ENCODE results near the gene ZBTB6.

DNA sequence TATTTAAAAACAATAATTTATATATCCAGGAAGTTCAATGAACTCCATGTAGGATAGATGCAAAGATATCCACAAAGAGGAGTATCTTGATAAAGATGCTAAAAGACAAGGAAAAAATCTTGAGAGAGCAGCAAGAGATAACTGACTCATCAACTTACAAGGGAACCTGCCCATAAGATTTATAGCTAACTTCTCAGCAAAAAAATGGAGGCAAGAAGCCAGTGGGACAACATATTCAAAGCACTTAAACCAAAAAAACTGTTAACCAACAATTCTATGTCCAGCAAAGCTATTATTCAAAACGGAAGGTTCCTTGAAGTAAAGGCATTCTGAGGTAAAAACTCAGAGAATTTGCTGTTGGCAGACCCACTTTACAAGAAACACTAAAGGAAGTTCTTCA, 48.0 kb upstream of the ZBTB6 start:
- no peak for TF ChIP-seq L3MBTL2 (conservative IDR thresholded peaks at IDR 0.05)
- TF ChIP-seq ELF4 (IDR thresholded peaks at IDR 0.05) = no peak
- TF ChIP-seq, protein P1, sequence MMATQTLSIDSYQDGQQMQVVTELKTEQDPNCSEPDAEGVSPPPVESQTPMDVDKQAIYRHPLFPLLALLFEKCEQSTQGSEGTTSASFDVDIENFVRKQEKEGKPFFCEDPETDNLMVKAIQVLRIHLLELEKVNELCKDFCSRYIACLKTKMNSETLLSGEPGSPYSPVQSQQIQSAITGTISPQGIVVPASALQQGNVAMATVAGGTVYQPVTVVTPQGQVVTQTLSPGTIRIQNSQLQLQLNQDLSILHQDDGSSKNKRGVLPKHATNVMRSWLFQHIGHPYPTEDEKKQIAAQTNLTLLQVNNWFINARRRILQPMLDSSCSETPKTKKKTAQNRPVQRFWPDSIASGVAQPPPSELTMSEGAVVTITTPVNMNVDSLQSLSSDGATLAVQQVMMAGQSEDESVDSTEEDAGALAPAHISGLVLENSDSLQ (IDR thresholded peaks at IDR 0.05) = no peak
- no peak for TF ChIP-seq SUZ12 (IDR thresholded peaks at IDR 0.05)
- TF ChIP-seq FOXM1 (IDR thresholded peaks at IDR 0.05; ENCODE audit: borderline replicate concordance) = no peak
- TF ChIP-seq NFRKB (IDR thresholded peaks at IDR 0.05) = no peak
- no peak for TF ChIP-seq SP1 (IDR thresholded peaks at IDR 0.05)
- no peak for TF ChIP-seq FOXA1 (IDR thresholded peaks at IDR 0.05)
- no peak for TF ChIP-seq BHLHE40 (IDR thresholded peaks at IDR 0.05; ENCODE audit: borderline replicate concordance)
- no peak for TF ChIP-seq CTBP1 (IDR thresholded peaks at IDR 0.05; ENCODE audit: borderline replicate concordance)
